ENCODE measurements around the gene FAM120AOS.

Gene FAM120AOS

GRCh38 chr9:93436655-93437407 is 16.6 kb downstream of the FAM120AOS start:
- no peak for DNase-seq

- DNase-seq, result no peak
Measured at GRCh38 chr9:93436218-93436617, 17.2 kb downstream of the FAM120AOS start.

GRCh38 chr9:93435386-93435785 is 18.0 kb downstream of the FAM120AOS start:
- DNase-seq, result no peak

DNA sequence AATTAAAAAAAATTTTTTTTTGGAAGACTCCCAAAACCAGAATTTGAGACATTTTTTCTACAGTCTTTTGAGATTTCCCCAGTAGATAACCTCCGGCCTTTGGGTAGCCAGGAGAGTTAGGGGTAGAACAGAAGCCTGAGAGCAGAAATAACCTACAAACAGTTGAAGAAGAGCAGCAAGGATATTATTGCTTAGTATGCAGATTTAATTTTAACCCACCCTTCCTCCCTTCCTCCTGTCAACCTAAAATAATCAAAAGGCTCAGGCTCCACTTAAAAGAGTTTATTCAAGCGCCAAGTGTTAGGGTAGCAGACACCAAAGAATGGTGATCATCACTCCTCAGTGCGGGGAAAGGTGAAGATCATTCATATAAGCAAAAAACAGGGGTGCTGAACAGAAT is 19.3 kb downstream of the FAM120AOS start:
- no peak for DNase-seq

GRCh38 chr9:93432964-93433363 is 20.4 kb downstream of the FAM120AOS start:
- DNase-seq, result no peak

- DNase-seq, result no peak
Measured at GRCh38 chr9:93431539-93432105, 21.8 kb downstream of the FAM120AOS start.

- DNase-seq, result no peak
Measured at GRCh38 chr9:93427655-93428379, 25.6 kb downstream of the FAM120AOS start.

DNA sequence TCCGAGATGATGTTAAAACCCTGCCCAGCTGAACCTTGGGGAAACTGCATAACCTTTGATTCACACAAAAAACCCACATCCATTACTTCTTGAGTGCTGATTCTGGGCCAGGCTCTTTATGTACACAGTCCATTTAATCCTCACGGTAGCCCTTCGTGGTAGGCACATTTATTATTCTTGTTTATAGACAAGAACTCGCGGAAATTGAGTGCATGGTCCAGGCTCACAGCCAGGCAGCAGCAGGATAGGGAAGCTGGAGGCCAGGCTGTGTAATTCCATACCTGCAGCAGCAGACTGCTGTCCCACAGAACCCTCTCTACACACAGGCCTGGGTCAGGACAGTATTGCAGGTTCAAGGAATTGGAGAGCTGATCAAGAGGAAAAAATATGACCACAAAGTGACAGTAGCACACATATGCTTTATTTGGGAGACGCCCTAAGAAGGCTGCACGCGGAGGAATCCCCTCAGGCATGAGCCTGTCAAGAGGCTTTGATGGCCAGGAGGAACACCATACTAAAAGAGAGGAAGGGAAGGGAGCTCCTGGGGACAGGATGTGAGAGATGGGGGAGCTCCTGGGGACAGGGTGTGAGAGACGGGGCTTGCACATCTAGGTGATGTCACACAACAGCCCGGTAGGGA is 30.3 kb downstream of the FAM120AOS start:
- no peak for DNase-seq

DNA sequence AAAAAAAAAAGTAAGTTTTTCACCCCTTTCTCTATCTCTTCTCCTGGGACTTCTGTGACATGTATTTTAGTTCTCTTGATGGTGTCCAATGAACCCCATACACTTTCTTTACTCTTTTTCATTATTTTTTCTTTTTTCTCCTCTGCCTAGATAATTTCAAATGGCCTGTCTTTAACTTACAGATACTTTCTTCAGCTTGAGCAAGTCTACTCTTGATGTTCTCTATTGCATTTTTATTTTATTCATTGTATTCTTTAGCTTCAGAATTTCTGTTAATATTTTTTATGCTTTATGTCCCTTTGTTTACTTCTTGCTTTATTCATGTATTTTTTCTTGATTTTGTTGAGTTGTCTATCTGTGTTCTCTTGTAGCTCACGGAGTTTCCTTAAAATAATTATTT is 34.4 kb downstream of the FAM120AOS start:
- no peak for DNase-seq

GRCh38 chr9:93417538-93417937 is 35.8 kb downstream of the FAM120AOS start:
- no peak for DNase-seq

GRCh38 chr9:93416530-93417235 is 36.7 kb downstream of the FAM120AOS start:
- DNase-seq, result no peak

DNA sequence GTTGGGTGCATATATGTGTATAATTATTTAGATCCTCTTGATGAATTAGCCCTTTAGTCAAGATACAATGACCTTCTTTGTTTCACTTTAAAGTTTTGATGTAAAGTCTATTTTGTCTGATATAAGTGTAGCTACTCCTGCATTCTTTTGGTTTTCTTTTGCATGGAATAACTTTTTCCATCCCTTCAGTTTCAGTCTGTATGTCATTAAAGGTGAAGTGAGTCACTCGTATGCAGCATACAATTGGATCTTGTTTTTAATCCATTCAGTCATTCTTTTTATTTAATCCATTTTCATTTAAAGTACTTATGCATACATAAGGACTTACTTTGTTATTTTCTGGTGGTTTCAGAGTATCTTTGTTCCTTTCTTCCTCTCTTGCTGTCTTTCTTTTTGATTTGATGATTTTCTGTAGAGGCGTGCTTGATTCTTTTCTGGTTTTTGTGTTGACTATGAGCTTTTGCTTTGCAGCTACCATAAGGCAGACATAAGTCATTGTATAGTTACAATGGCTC is 38.1 kb downstream of the FAM120AOS start:
- DNase-seq, result no peak

GRCh38 chr9:93413530-93413929 is 39.9 kb downstream of the FAM120AOS start:
- no peak for DNase-seq

- no peak for DNase-seq
Measured at GRCh38 chr9:93406371-93406770, 47.0 kb downstream of the FAM120AOS start.

- DNase-seq, result no peak
Measured at GRCh38 chr9:93398471-93398870, 54.9 kb downstream of the FAM120AOS start.

DNA sequence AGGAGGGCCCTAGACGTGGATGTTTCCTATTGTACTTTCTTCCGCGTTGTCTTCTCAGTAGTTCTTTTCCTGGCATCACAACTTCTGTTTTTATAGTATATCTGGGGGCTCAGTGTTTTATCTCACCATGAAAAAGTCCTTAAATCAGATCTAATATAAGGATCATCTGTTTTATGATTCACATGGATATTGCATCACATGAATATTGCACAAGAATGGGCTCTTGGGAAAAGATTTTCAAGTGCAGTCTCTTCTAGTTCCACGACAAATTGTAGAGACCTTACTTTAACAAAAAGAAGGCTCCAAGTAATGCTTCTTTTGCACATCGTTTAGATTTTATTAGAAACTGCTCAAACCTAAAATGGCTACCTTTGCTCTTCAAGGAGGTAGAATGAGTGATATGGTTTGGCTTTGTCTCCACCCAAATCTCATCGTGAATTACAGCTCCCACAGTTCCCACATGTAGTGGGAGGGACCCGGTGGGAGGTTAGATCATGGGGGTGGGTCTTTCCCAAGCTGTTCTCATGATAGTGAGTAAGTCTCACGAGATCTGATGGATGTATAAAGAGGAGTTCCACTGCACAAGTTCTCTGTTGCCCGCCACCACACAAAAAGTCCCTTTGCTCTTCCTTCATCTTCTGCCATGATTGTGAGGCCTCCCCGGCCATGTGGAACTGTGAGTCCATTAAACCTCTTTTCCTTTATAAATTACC is 55.6 kb downstream of the FAM120AOS start:
- DNase-seq, result no peak

Measured in effector CD8-positive, alpha-beta T cell (primary cell).